ENCODE results near the gene ARFRP1.

DNA sequence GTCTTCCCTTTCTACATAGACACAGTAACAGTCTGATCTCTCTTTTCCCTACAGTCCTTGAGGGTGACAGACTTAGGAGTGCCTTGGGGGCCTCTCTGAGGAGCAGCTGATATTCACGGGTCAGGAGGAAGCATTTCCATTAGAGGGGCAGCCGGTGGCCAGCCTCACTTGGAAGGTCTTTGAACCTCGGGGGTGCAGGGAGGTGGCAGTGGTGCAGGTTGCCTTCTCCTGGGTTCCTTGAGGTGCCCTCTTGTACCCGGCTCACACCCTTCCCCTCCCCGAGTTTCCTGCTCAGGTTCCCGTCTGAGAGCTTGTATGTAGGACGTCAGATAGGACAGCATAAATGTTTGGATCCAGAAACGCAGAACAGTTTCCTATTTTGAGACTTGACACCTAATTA, 47.2 kb downstream of the ARFRP1 start:
- TF ChIP-seq, protein P1, sequence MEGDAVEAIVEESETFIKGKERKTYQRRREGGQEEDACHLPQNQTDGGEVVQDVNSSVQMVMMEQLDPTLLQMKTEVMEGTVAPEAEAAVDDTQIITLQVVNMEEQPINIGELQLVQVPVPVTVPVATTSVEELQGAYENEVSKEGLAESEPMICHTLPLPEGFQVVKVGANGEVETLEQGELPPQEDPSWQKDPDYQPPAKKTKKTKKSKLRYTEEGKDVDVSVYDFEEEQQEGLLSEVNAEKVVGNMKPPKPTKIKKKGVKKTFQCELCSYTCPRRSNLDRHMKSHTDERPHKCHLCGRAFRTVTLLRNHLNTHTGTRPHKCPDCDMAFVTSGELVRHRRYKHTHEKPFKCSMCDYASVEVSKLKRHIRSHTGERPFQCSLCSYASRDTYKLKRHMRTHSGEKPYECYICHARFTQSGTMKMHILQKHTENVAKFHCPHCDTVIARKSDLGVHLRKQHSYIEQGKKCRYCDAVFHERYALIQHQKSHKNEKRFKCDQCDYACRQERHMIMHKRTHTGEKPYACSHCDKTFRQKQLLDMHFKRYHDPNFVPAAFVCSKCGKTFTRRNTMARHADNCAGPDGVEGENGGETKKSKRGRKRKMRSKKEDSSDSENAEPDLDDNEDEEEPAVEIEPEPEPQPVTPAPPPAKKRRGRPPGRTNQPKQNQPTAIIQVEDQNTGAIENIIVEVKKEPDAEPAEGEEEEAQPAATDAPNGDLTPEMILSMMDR (IDR thresholded peaks at IDR 0.05 in 4 of 5, conservative IDR thresholded peaks at IDR 0.05 in 1 of 5) = no peak
- TF ChIP-seq POLR2A (IDR thresholded peaks at IDR 0.05) = no peak

Measured in gastrocnemius medialis (tissue), 4 donors.